Measurements from ENCODE around the gene CHST1. TPM values are rescaled to one million over a fixed set of nuclear protein-coding genes. Genes with fewer than 3 reads are reported as not detected.

The CHST1 gene
- total RNA-seq, 1 donor from 2014 or later, result 2.6 TPM

GRCh38 chr11:45622861-45623260 is 42.6 kb downstream of the CHST1 start:
- no peak for TF ChIP-seq EZH2 (IDR thresholded peaks at IDR 0.05; ENCODE audit: insufficient read depth, low read length)
- TF ChIP-seq, protein P1, sequence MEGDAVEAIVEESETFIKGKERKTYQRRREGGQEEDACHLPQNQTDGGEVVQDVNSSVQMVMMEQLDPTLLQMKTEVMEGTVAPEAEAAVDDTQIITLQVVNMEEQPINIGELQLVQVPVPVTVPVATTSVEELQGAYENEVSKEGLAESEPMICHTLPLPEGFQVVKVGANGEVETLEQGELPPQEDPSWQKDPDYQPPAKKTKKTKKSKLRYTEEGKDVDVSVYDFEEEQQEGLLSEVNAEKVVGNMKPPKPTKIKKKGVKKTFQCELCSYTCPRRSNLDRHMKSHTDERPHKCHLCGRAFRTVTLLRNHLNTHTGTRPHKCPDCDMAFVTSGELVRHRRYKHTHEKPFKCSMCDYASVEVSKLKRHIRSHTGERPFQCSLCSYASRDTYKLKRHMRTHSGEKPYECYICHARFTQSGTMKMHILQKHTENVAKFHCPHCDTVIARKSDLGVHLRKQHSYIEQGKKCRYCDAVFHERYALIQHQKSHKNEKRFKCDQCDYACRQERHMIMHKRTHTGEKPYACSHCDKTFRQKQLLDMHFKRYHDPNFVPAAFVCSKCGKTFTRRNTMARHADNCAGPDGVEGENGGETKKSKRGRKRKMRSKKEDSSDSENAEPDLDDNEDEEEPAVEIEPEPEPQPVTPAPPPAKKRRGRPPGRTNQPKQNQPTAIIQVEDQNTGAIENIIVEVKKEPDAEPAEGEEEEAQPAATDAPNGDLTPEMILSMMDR (IDR thresholded peaks at IDR 0.05; ENCODE audit: insufficient read depth, low read depth, low read length), result no peak
- Histone ChIP-seq H4K20me1 (ENCODE audit: insufficient read depth, low read length) (no peaks in the 10 kb centered on the region), H3K9ac (ENCODE audit: low read length) (no peak overlapping the region), H3K27me3 (ENCODE audit: insufficient read depth, low read length) (no peaks in the 10 kb centered on the region), H3K4me1 (ENCODE audit: insufficient read depth, low read length) (no peaks in the 10 kb centered on the region), H3K27ac (ENCODE audit: low read depth, low read length) (no peak overlapping the region), H3K79me2 (ENCODE audit: insufficient read depth, low read length) (no peaks in the 10 kb centered on the region), H3K4me2 (ENCODE audit: low read length) (no peak overlapping the region), H3K36me3 (ENCODE audit: insufficient read depth, low read length) (no peaks in the 10 kb centered on the region), H3K9me3 (ENCODE audit: insufficient read depth, low read depth, low read length) (peaks cover 3% of the 10 kb centered on the region), H3K4me3 (ENCODE audit: insufficient read depth, low read depth, low read length) (no peak overlapping the region), H2AFZ (ENCODE audit: low read depth, low read length) (no peak overlapping the region)
- H3K36me3 Mint-ChIP-seq (ENCODE audit: low read depth, unreplicated experiment), result no peaks in the 10 kb centered on the region
- H3K27me3 Mint-ChIP-seq (ENCODE audit: low read depth, unreplicated experiment), result peaks cover 68% of the 10 kb centered on the region
- no peak overlapping the region for H3K4me3 Mint-ChIP-seq (ENCODE audit: unreplicated experiment)
- no peaks in the 10 kb centered on the region for H3K4me1 Mint-ChIP-seq (ENCODE audit: low read depth, unreplicated experiment)
- H3K9me3 Mint-ChIP-seq (ENCODE audit: unreplicated experiment), result peaks cover 12% of the 10 kb centered on the region
- no peak for FAIRE-seq
- DNase-seq (ENCODE audit: low read depth), result no peak
- no peak overlapping the region for H3K27ac Mint-ChIP-seq (ENCODE audit: unreplicated experiment)

DNA sequence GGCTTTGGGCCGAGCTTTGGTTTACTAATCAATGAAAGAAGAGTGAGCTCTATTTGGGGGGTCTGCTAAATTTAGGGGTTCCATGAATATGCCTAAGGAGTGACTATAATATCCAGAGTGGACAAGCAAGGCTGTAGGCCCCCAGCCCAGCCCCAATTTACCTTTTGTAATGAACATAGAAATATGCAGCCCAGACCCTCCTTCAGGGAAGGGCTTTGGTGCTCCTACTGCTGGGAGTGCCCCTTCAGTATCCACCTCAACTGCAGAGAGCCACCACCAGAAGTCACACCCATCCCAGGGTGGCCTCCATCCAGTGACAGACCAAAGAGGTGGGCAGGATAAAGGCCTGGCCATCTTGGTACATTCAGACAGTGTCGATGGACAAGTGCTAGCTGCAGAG is 43.1 kb downstream of the CHST1 start:
- no peaks in the 10 kb centered on the region for H3K36me3 ChIP-seq (ENCODE audit: insufficient read depth, low read length)
- H3K9me3 Mint-ChIP-seq (ENCODE audit: unreplicated experiment), result peaks cover 10% of the 10 kb centered on the region
- TF ChIP-seq, protein P1 (IDR thresholded peaks at IDR 0.05; ENCODE audit: insufficient read depth, low read depth, low read length), result no peak
- no peak for TF ChIP-seq EZH2 (IDR thresholded peaks at IDR 0.05; ENCODE audit: insufficient read depth, low read length)
- H3K4me3 Mint-ChIP-seq (ENCODE audit: unreplicated experiment), result no peak overlapping the region
- H4K20me1 ChIP-seq (ENCODE audit: insufficient read depth, low read length), result no peaks in the 10 kb centered on the region
- H3K4me2 ChIP-seq (ENCODE audit: low read length), result no peak overlapping the region
- H3K27ac ChIP-seq (ENCODE audit: low read depth, low read length), result no peak overlapping the region
- no peak overlapping the region for H3K27ac Mint-ChIP-seq (ENCODE audit: unreplicated experiment)
- H3K36me3 Mint-ChIP-seq (ENCODE audit: low read depth, unreplicated experiment), result no peaks in the 10 kb centered on the region
- H3K27me3 ChIP-seq (ENCODE audit: insufficient read depth, low read length), result no peaks in the 10 kb centered on the region
- no peak overlapping the region for H3K4me3 ChIP-seq (ENCODE audit: insufficient read depth, low read depth, low read length)
- no peaks in the 10 kb centered on the region for H3K79me2 ChIP-seq (ENCODE audit: insufficient read depth, low read length)
- H3K4me1 ChIP-seq (ENCODE audit: insufficient read depth, low read length), result no peaks in the 10 kb centered on the region
- DNase-seq (ENCODE audit: low read depth) (no peak), FAIRE-seq (no peak)
- no peaks in the 10 kb centered on the region for H3K4me1 Mint-ChIP-seq (ENCODE audit: low read depth, unreplicated experiment)
- peaks cover 69% of the 10 kb centered on the region for H3K27me3 Mint-ChIP-seq (ENCODE audit: low read depth, unreplicated experiment)
- H3K9ac ChIP-seq (ENCODE audit: low read length), result no peak overlapping the region
- peaks cover 3% of the 10 kb centered on the region for H3K9me3 ChIP-seq (ENCODE audit: insufficient read depth, low read depth, low read length)
- H2AFZ ChIP-seq (ENCODE audit: low read depth, low read length), result no peak overlapping the region

- DNase-seq (ENCODE audit: low read depth), result no peak
- no peak overlapping the region for H3K4me3 Mint-ChIP-seq (ENCODE audit: unreplicated experiment)
- FAIRE-seq, result no peak
- H3K4me3 ChIP-seq (ENCODE audit: insufficient read depth, low read depth, low read length), result no peak overlapping the region
- no peaks in the 10 kb centered on the region for H3K36me3 Mint-ChIP-seq (ENCODE audit: low read depth, unreplicated experiment)
- H3K9me3 Mint-ChIP-seq (ENCODE audit: unreplicated experiment), result peaks cover 6% of the 10 kb centered on the region
- H3K4me1 ChIP-seq (ENCODE audit: insufficient read depth, low read length), result no peaks in the 10 kb centered on the region
- no peak overlapping the region for H3K27ac ChIP-seq (ENCODE audit: low read depth, low read length)
- H3K9me3 ChIP-seq (ENCODE audit: insufficient read depth, low read depth, low read length), result peaks cover 3% of the 10 kb centered on the region
- peaks cover 63% of the 10 kb centered on the region for H3K27me3 Mint-ChIP-seq (ENCODE audit: low read depth, unreplicated experiment)
- H3K4me2 ChIP-seq (ENCODE audit: low read length), result no peak overlapping the region
- no peak overlapping the region for H3K9ac ChIP-seq (ENCODE audit: low read length)
- H3K4me1 Mint-ChIP-seq (ENCODE audit: low read depth, unreplicated experiment), result no peaks in the 10 kb centered on the region
- H2AFZ ChIP-seq (ENCODE audit: low read depth, low read length), result no peak overlapping the region
- no peaks in the 10 kb centered on the region for H3K36me3 ChIP-seq (ENCODE audit: insufficient read depth, low read length)
- H4K20me1 ChIP-seq (ENCODE audit: insufficient read depth, low read length), result no peaks in the 10 kb centered on the region
- H3K27ac Mint-ChIP-seq (ENCODE audit: unreplicated experiment), result no peak overlapping the region
- H3K79me2 ChIP-seq (ENCODE audit: insufficient read depth, low read length), result no peaks in the 10 kb centered on the region
- TF ChIP-seq, protein P1 (IDR thresholded peaks at IDR 0.05; ENCODE audit: insufficient read depth, low read depth, low read length), result no peak
- no peak for TF ChIP-seq EZH2 (IDR thresholded peaks at IDR 0.05; ENCODE audit: insufficient read depth, low read length)
- H3K27me3 ChIP-seq (ENCODE audit: insufficient read depth, low read length), result no peaks in the 10 kb centered on the region
Measured at GRCh38 chr11:45621588-45621987, 43.8 kb downstream of the CHST1 start.

Measured in astrocyte (in vitro differentiated cells and primary cell).